Measurements from ENCODE around the gene ELMO1. TPM values are rescaled to one million over a fixed set of nuclear protein-coding genes. Genes with fewer than 3 reads are reported as not detected.

ELMO1 gene
- polyA plus RNA-seq, 1 experiment = not detected

GRCh38 chr7:36941359-36941758, 507.3 kb downstream of the ELMO1 start:
- no peak for TF ChIP-seq CTCF (IDR thresholded peaks at IDR 0.05; ENCODE audit: insufficient read depth, low read depth, low read length)
- Histone ChIP-seq H3K27me3 (ENCODE audit: control insufficient read depth, insufficient read depth, low read length) (no peaks in the 10 kb centered on the region), H3K36me3 (ENCODE audit: control insufficient read depth, insufficient read depth, low read length) (no peaks in the 10 kb centered on the region), H3K4me3 (ENCODE audit: low read depth, low read length) (no peak overlapping the region)
- DNase-seq (ENCODE audit: low read depth) = no peak
- CTCF ChIA-PET = interaction anchor here (1.9 kb wide), 1 partner anchor 26 kb away, joined by 5 read pairs; no protein-coding TSS in a partner anchor
- POLR2A ChIA-PET = no interaction called here

DNA sequence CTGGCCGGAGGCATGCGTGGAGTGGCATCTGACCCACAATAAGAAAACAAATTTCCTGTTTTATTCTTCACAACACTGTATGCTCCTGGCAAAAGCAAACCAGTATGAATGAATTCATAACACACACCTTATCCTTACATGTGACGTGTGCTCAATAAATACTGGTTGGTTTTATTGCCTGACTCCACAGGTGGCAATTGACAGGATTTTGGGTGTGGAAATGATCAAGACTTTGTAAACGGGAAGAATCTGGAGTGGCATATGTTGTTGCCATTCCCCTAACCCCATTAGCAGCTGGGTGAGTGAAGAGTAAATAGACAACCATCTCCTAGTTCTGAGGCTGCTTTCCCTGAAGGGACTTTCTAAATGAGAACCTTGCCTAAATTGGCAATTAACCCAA, 508.8 kb downstream of the ELMO1 start:
- ChIA-PET POLR2A (no interaction called here), CTCF (no interaction called here)
- no peaks in the 10 kb centered on the region for H3K27me3 ChIP-seq (ENCODE audit: control insufficient read depth, insufficient read depth, low read length)
- no peaks in the 10 kb centered on the region for H3K36me3 ChIP-seq (ENCODE audit: control insufficient read depth, insufficient read depth, low read length)
- no peak for DNase-seq (ENCODE audit: low read depth)
- TF ChIP-seq CTCF (IDR thresholded peaks at IDR 0.05; ENCODE audit: insufficient read depth, low read depth, low read length) = no peak
- no peak overlapping the region for H3K4me3 ChIP-seq (ENCODE audit: low read depth, low read length)

DNA sequence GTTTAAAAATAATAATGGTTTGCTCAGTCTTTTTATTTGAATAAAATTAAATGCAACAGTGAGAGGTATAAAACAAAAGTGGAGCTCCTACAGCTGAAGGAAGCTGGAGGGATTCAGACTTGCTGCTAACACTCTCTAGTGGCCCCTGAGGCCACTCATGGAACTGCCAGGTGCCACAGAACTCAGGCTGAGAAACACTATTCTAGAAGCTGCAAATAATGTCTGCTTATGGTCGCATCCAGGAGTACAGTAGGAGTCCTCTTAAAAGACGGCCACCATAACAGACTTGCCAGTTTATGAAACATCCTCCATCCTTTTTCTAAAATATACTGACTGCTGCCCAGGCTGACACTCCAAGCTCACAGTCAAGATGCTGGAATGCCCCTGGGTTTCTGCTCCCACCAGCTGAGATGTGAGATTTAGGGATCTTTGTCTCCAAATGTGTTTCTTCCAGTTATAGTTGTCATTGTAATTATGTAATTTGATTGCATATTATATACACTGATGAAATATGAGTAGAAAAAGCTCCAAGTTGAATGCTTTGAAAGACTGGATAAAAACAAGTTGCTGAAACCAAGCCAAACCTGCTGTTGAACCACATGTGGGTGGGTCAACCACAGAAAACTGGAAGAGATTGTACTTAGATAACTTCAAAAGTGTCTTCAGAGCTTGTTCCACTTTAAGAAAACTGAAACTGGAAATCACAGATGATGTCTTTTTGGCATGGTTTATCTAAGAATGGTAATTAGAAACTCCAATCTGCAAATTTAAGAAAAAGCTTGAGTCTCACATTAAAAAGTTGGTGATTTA, 510.7 kb downstream of the ELMO1 start:
- ChIA-PET POLR2A (no interaction called here), CTCF (no interaction called here)
- DNase-seq (ENCODE audit: low read depth) = no peak
- TF ChIP-seq CTCF (IDR thresholded peaks at IDR 0.05; ENCODE audit: insufficient read depth, low read depth, low read length) = no peak
- Histone ChIP-seq H3K4me3 (ENCODE audit: low read depth, low read length) (no peak overlapping the region), H3K36me3 (ENCODE audit: control insufficient read depth, insufficient read depth, low read length) (no peaks in the 10 kb centered on the region), H3K27me3 (ENCODE audit: control insufficient read depth, insufficient read depth, low read length) (no peaks in the 10 kb centered on the region)

- Histone ChIP-seq H3K4me3 (ENCODE audit: low read depth, low read length) (no peak overlapping the region), H3K27me3 (ENCODE audit: control insufficient read depth, insufficient read depth, low read length) (no peaks in the 10 kb centered on the region), H3K36me3 (ENCODE audit: control insufficient read depth, insufficient read depth, low read length) (no peaks in the 10 kb centered on the region)
- POLR2A ChIA-PET = no interaction called here
- no peak for DNase-seq (ENCODE audit: low read depth)
- no peak for TF ChIP-seq CTCF (IDR thresholded peaks at IDR 0.05; ENCODE audit: insufficient read depth, low read depth, low read length)
- CTCF ChIA-PET = interaction anchor here (0.6 kb wide), 1 partner anchor 76 kb away, joined by 3 read pairs; no protein-coding TSS in a partner anchor
These were observed 516.8 kb downstream of the ELMO1 start for GRCh38 chr7:36931892-36932291.

DNA sequence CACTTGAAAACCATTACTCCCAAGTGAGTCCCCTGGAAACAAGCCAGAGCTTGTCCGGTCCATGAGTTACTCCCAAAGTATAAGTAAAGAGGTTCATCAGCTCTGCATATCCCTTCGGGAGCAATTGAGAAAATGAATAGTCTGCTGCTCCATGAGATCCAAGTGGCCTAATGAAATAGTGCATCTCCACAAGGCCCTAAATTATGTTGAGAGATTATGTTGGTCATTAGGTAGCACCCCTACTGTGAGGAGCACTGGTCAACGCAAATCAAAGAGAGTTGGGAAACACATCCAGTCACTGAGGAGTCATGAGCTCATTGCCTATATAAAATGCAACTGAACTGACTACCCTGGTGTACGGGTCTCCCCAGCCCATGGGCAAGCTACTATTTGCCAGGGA, 518.9 kb downstream of the ELMO1 start:
- H3K27me3 ChIP-seq (ENCODE audit: control insufficient read depth, insufficient read depth, low read length) = no peaks in the 10 kb centered on the region
- no peak overlapping the region for H3K4me3 ChIP-seq (ENCODE audit: low read depth, low read length)
- DNase-seq (ENCODE audit: low read depth) = no peak
- ChIA-PET CTCF (interaction anchor here (1.9 kb wide), 1 partner anchor 252 kb away, joined by 5 read pairs; no protein-coding TSS in a partner anchor), POLR2A (no interaction called here)
- no peaks in the 10 kb centered on the region for H3K36me3 ChIP-seq (ENCODE audit: control insufficient read depth, insufficient read depth, low read length)
- TF ChIP-seq CTCF (IDR thresholded peaks at IDR 0.05; ENCODE audit: insufficient read depth, low read depth, low read length) = no peak

All from BJ (cell line).